ENCODE data around the gene ELMOD3. TPM values are rescaled to one million over a fixed set of nuclear protein-coding genes. Genes with fewer than 3 reads are reported as not detected.
"Not testable (repeated sequence)": the region's sequence is repeated elsewhere in the genome, so short reads cannot be mapped to it uniquely, and the experiment has no call there.

ELMOD3 gene
- total and polyA plus RNA-seq, 9 of the 15 experiments (the other 6 are each of a cell fraction or from before 2014, with no cell fraction given) = 2.7 to 18.7 (median 11.6) TPM

DNA sequence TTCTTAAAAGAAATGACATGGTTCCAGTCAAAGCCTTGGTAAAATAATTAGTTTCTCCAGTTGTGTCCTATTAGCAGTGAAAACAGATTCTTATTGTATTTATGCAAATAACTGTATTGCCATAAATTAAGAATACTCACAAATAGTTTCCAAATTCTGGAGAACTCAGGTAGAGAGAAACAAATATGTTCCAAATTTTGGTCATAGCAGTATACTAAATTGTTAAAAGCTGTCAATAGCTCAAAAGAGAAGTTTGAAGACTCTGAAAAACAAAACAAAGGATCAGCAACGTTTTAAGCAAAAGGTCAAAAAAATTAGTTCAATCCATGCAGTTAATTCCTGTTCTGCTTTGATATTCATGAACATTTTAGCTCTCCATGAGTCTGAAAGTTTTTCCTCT, 25.5 kb downstream of the ELMOD3 start:
- ChIA-PET CTCF (ENCODE audit: low intra/inter-chr PET ratio) (no interaction called here), POLR2A (interaction anchor here (0.6 kb wide), 1 partner anchor 15 kb away, joined by 3 read pairs; no protein-coding TSS in a partner anchor)
- Histone ChIP-seq H3K9me1 (ENCODE audit: control insufficient read depth, insufficient read depth, low read length) (no peaks in the 10 kb centered on the region), H4K20me1 (replicated peaks; ENCODE audit: control insufficient read depth, insufficient read depth, low read length) (no peaks in the 10 kb centered on the region), H2AFZ (ENCODE audit: low read depth, low read length) (no peak overlapping the region), H3K4me1 (replicated peaks in 1 of 2; ENCODE audit: control insufficient read depth in 2 of 2, insufficient read depth in 2 of 2, low read length in 2 of 2) (peaks cover 0 to 2% of the 10 kb centered on the region in 2 experiments; a peak in 3 of 5 replicates), H3K9me3 (replicated peaks; ENCODE audit: control insufficient read depth, insufficient read depth, low read depth, low read length) (peaks cover 2% of the 10 kb centered on the region; the same call in 1 of the 2 replicates), H3K27me3 (ENCODE audit: control insufficient read depth in 2 of 2, insufficient read depth in 2 of 2, low read length in 2 of 2) (no peaks in the 10 kb centered on the region), H3K4me3 (no peak overlapping the region), H3K9ac (ENCODE audit: insufficient read depth in 1 of 2, low read depth in 2 of 2, low read length in 2 of 2) (no peak overlapping the region), H3K79me2 (ENCODE audit: control insufficient read depth, insufficient read depth, low read length) (no peaks in the 10 kb centered on the region), H3K27ac (ENCODE audit: extremely low read depth, low read depth, low read length) (no peak overlapping the region), H3K36me3 (ENCODE audit: control insufficient read depth, insufficient read depth, low read length) (peaks cover 7% of the 10 kb centered on the region; the same call in 1 of the 3 replicates), H3K4me2 (ENCODE audit: insufficient read depth, low read length) (no peak overlapping the region)
- FAIRE-seq (no peak), ATAC-seq (no peak), DNase-seq (ENCODE audit: extremely low read depth in 1 of 4, low spot score in 3 of 4) (no peak)
- in situ Hi-C loops (cut with MboI) (no loop called here), intact Hi-C loops (cut with micrococcal nuclease) (no loop called here)
- no TSS peak for BruUV-seq (replicated peaks)
- TF ChIP-seq RBM15 (IDR thresholded peaks at IDR 0.05; ENCODE audit: insufficient read depth, low read length) (no peak), CBX3 (IDR thresholded peaks at IDR 0.05; ENCODE audit: borderline replicate concordance in 1 of 2, low read length in 2 of 2) (peak in 1 of 2 experiments; percentile 87; a peak in 2 of 3 replicates), TRIM28 (IDR thresholded peaks at IDR 0.05) (0 out of 2 replicates have a peak, but pooled peaks have one; percentile 28), XRCC5 (IDR thresholded peaks at IDR 0.05; ENCODE audit: low read depth, low read length) (no peak), ZFP30 (CRISPR knock-in tag; IDR thresholded peaks at IDR 0.05; ENCODE audit: borderline replicate concordance) (no peak)
- TF ChIP-seq, protein P1, sequence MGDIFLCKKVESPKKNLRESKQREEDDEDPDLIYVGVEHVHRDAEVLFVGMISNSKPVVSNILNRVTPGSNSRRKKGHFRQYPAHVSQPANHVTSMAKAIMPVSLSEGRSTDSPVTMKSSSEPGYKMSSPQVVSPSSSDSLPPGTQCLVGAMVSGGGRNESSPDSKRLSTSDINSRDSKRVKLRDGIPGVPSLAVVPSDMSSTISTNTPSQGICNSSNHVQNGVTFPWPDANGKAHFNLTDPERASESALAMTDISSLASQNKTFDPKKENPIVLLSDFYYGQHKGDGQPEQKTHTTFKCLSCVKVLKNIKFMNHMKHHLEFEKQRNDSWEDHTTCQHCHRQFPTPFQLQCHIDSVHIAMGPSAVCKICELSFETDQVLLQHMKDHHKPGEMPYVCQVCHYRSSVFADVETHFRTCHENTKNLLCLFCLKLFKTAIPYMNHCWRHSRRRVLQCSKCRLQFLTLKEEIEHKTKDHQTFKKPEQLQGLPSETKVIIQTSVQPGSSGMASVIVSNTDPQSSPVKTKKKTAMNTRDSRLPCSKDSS (IDR thresholded peaks at IDR 0.05; ENCODE audit: low read depth, partially characterized antibody) = peak; percentile 53
- TF ChIP-seq, protein P2, sequence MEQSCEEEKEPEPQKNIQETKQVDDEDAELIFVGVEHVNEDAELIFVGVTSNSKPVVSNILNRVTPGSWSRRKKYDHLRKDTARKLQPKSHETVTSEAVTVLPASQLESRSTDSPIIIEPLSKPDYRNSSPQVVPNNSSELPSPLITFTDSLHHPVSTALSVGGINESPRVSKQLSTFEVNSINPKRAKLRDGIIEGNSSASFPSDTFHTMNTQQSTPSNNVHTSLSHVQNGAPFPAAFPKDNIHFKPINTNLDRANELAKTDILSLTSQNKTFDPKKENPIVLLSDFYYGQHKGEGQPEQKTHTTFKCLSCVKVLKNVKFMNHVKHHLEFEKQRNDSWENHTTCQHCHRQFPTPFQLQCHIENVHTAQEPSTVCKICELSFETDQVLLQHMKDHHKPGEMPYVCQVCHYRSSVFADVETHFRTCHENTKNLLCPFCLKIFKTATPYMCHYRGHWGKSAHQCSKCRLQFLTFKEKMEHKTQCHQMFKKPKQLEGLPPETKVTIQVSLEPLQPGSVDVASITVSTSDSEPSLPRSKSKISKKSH (CRISPR knock-in tag; IDR thresholded peaks at IDR 0.05) = peak; percentile 55; the same call in 1 of the 2 replicates
- WGBS (ENCODE audit: insufficient coverage, low coverage, missing lambda C conversion rate) = 12% methylated on average over 1 of the region's 1 CpG

DNA sequence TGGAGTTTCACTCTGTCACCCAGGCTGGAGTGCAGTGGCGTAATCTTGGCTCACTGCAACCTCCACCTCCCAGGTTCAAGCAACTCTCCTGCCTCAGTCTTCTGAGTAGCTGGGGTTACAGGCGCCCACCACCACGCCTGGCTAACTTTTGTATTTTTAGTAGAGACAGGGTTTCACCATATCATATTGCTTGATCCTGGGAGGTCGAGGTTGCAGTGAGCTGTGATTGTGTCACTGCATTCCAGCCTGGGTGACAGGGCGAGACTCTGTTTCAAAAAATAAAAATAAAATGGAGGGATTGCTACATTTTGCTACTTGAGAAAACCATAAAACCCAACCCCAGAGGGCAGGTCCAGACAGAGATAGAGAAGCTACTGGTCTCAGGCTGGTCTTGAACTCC, 28.6 kb downstream of the ELMOD3 start:
- H3K27ac ChIP-seq (ENCODE audit: extremely low read depth, low read depth, low read length); H3K36me3 ChIP-seq (ENCODE audit: control insufficient read depth, insufficient read depth, low read length); H2AFZ ChIP-seq (ENCODE audit: low read depth, low read length); H3K79me2 ChIP-seq (ENCODE audit: control insufficient read depth, insufficient read depth, low read length); CTCF ChIA-PET (ENCODE audit: low intra/inter-chr PET ratio); ATAC-seq; H3K9me1 ChIP-seq (ENCODE audit: control insufficient read depth, insufficient read depth, low read length); H3K9me3 ChIP-seq (replicated peaks; ENCODE audit: control insufficient read depth, insufficient read depth, low read depth, low read length); H3K4me3 ChIP-seq; H3K27me3 ChIP-seq (ENCODE audit: control insufficient read depth in 2 of 2, insufficient read depth in 2 of 2, low read length in 2 of 2); FAIRE-seq; in situ Hi-C loops (cut with MboI); H3K4me2 ChIP-seq (ENCODE audit: insufficient read depth, low read length); H4K20me1 ChIP-seq (replicated peaks; ENCODE audit: control insufficient read depth, insufficient read depth, low read length); H3K9ac ChIP-seq (ENCODE audit: insufficient read depth in 1 of 2, low read depth in 2 of 2, low read length in 2 of 2); H3K4me1 ChIP-seq (replicated peaks in 1 of 2; ENCODE audit: control insufficient read depth in 2 of 2, insufficient read depth in 2 of 2, low read length in 2 of 2); intact Hi-C loops (cut with micrococcal nuclease); BruUV-seq (replicated peaks); DNase-seq (ENCODE audit: extremely low read depth in 1 of 4, low spot score in 3 of 4): not testable (repeated sequence)
- POLR2A ChIA-PET = interaction anchor here (0.6 to 5.3 kb wide), 8 partner anchors 9 to 195 kb away, joined by 3 to 22 read pairs (median 6); partner anchors contain the start of gene MAT2A
- 73% methylated on average over 5 of the region's 5 CpGs for WGBS (ENCODE audit: insufficient coverage, low coverage, missing lambda C conversion rate)

Measured in K562 (cell line).